Neuron (in vitro differentiated cells): ENCODE measurements around the gene NEURL3.

Experiments
- H2AFZ ChIP-seq: one replicate; pipeline ENCODE4 v1.6.1; 2013; ENCODE audit warnings: low read depth, mild to moderate bottlenecking, inconsistent platforms, low read length, moderate library complexity
- H3K27me3 ChIP-seq: one replicate; pipeline ENCODE4 v1.6.1; 2013; ENCODE audit warnings: low read length; ENCODE audit not compliant: insufficient read depth
- H3K36me3 ChIP-seq: one replicate; pipeline ENCODE4 v1.6.1; 2013; ENCODE audit warnings: low read length; ENCODE audit not compliant: insufficient read depth
- H3K4me1 ChIP-seq: one replicate; pipeline ENCODE4 v1.6.1; 2013; ENCODE audit warnings: low read length; ENCODE audit not compliant: insufficient read depth
- H3K4me3 ChIP-seq: 2 replicates; pipeline ENCODE4 v1.5.1; 2013; ENCODE audit warnings: mild to moderate bottlenecking, low read length, moderate library complexity
- H3K9me3 ChIP-seq: one replicate; pipeline ENCODE4 v1.6.1; 2013; ENCODE audit warnings: low read length

NEURL3 gene

DNA sequence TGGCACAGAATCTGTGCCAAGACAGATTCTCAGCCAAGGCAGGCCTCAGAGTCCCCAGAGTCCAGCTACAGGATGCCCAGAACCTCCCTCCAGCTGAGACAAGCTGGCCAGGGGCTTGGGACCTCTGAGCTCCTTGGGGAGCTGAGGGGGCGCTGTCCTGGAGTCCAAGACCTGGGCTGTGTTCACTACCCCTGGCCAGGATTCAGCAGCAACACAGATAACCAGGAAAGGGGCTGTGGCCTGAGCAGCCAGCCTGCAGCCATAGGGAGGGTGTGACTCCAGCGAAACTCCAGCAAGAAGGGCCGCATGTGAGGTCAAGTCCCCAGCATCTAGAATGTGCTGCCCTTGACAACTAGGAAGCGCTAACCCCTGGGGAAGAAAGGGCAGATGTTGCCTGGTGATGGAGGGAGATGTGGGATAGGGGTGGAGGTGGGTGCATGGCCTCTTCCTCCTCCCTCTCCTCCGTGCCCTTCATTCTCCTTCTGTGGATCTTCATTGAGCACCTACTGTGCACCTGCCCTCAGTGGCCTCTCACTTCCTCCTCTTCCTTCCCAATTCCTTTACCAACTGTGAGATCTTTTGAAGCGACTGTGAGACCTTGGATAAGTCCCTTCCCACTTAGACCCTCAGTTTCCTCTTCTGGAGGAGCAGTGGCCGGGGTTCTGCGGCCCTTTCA, 23.7 kb upstream of the NEURL3 start:
- H3K4me1 ChIP-seq, result peaks cover 3% of the 10 kb centered on the region
- H2AFZ ChIP-seq, result no peak overlapping the region
- H3K4me3 ChIP-seq, result no peak overlapping the region

DNA sequence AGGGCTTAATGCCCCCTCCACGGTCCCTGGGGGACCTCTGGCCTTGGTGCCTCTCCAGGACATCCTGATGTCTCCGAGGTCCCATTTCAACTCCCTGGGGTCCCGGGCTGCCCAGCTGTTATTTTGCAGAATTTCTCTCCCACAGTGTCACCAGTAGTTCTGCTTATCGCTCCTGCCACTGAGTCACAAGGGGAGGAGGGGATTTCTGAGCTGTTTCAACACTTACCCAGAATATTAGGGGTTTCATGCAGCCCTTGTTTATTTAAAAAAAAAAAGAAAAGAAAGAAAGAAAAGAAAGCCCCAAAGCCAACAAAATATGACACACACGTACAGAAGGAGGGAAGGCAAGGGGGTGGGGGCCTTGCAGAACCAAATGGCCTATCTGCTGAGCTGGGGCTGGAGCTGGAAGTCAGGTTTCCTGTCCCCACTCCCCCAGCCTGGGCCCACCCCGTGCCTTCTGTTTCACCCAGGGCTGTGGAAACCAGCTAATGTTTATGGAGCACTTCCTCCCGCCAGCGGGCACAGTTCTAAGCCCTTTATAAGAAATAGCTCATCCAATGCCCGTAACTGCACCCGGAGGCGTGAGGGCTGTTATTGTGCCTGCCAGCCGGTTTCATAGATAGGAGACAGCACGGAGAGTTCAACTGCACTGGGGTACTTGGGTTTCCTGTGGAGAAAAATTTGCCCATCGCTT, 23.0 kb upstream of the NEURL3 start:
- Histone ChIP-seq H3K4me3 (no peak overlapping the region), H3K27me3 (peaks cover 32% of the 10 kb centered on the region), H3K9me3 (no peaks in the 10 kb centered on the region), H2AFZ (no peak overlapping the region), H3K4me1 (peaks cover 3% of the 10 kb centered on the region), H3K36me3 (no peaks in the 10 kb centered on the region)

More for the DNA sequence above, 23.7 kb upstream of the NEURL3 start:
- Histone ChIP-seq H3K27me3 (peaks cover 36% of the 10 kb centered on the region), H3K9me3 (no peaks in the 10 kb centered on the region), H3K36me3 (no peaks in the 10 kb centered on the region)

DNA sequence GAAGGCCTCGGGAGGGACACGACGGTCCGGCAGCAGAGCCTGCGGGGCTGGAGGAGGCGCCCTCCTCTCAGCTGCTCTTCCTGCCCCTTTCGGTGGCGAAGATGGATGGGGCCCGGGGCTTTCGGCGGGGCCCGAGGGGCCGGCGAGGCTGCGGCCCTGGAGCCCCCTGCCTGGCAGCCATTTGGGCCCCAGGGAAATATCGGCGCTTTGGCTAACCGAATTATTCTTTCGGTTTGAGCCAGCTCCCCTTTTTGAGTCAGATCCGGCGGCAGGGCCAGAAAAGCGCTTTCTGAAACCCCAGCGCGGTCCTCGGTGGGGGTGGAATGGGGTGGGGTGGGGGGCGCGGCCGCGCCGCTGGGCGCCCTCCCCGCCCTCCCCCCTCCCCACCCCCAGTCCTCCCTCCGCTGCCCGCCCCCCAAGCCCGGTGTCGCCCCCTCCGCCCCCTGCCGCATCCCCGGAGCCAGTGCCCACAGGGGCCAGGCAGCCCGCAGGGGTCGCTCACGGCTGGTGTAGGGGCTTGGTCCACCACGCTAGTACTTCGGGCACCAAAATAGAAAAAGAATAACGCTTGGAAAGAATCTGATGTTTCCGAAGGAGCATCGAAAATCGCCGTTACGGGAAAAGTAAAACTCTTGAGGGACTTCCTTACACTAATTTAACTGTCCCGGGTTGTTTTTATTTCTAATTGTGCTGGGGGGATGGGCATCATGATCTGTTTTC, 22.3 kb upstream of the NEURL3 start:
- Histone ChIP-seq H3K9me3 (no peaks in the 10 kb centered on the region), H2AFZ (no peak overlapping the region), H3K4me3 (no peak overlapping the region), H3K27me3 (peaks cover 27% of the 10 kb centered on the region), H3K36me3 (no peaks in the 10 kb centered on the region), H3K4me1 (peaks cover 3% of the 10 kb centered on the region)

DNA sequence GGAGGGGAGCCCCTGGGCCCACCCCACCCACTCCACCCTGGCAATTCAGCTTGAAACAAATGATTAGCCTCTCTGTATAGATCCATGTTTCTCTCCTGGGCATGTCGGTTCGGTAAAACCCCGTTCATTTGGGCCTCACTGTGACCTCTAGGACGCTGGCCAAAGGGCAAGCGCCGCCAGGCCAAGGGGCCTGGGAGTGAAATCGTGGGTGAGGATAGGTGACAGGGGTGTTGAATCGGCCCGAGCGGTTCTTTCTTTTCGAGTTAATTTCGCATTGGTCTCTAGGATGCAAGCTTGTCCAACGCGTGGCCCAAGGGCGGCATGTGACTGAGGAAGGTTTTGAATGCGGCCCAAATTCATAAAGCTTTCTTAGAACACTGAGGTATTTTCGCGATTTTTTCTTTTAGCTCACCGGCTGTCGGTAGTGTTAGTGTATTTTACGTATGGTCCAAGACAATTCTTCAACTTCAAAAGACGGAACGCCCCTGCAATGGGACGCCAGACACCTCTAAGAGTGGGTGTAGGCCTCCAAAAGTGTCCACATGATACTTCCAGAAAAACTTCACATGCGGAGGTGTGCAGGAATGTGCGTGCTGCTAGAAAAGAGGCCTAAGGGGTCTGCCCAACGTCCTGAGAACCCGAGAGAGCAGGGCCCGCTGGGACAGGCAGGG, 21.6 kb upstream of the NEURL3 start:
- Histone ChIP-seq H3K27me3 (peaks cover 27% of the 10 kb centered on the region), H3K4me1 (no peaks in the 10 kb centered on the region), H3K9me3 (no peaks in the 10 kb centered on the region), H3K4me3 (no peak overlapping the region), H3K36me3 (no peaks in the 10 kb centered on the region), H2AFZ (no peak overlapping the region)

DNA sequence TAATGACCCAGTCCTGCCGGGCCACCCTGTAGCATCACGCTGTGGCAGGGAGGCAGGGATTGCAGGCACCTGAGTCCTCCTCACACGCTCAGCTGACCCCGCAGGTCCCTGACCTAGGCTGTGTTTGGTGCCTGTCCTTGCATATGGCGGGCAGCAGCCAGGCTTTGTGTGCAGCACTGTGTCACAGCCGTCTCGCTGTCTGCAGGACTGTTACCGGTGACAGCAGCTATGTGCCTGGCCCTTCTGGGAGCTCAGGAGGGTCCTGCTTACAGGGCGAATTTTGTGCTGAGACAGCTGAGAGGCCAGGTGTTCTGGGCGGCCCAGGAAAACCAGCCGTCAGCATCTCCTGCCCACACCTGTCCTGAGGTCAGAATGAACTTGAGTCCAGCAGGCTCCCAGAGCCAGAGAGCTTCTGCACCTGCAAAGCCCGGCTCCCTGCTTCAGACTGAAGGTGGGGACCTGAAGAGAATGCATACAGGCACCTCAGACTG, 21.0 kb upstream of the NEURL3 start:
- Histone ChIP-seq H3K9me3 (no peaks in the 10 kb centered on the region), H2AFZ (no peak overlapping the region), H3K4me1 (no peaks in the 10 kb centered on the region), H3K36me3 (no peaks in the 10 kb centered on the region), H3K4me3 (no peak overlapping the region), H3K27me3 (peaks cover 27% of the 10 kb centered on the region)

DNA sequence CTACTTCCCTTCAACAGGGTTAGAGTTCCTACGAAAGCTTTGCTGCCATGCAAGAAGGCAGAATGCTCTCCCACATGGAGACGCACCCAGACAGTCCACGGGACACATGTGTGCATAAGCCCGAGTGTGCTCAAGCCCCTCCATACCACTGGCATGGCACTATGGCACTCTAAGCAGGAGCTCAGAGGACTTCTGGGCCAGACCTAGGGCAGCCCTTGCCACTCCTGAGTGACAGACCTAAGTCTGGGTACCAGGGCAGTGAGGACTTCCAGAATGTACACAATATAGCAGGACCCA, 20.0 kb upstream of the NEURL3 start:
- Histone ChIP-seq H3K36me3 (no peaks in the 10 kb centered on the region), H3K4me3 (no peak overlapping the region), H3K9me3 (no peaks in the 10 kb centered on the region), H3K4me1 (no peaks in the 10 kb centered on the region), H2AFZ (no peak overlapping the region), H3K27me3 (peaks cover 26% of the 10 kb centered on the region)

DNA sequence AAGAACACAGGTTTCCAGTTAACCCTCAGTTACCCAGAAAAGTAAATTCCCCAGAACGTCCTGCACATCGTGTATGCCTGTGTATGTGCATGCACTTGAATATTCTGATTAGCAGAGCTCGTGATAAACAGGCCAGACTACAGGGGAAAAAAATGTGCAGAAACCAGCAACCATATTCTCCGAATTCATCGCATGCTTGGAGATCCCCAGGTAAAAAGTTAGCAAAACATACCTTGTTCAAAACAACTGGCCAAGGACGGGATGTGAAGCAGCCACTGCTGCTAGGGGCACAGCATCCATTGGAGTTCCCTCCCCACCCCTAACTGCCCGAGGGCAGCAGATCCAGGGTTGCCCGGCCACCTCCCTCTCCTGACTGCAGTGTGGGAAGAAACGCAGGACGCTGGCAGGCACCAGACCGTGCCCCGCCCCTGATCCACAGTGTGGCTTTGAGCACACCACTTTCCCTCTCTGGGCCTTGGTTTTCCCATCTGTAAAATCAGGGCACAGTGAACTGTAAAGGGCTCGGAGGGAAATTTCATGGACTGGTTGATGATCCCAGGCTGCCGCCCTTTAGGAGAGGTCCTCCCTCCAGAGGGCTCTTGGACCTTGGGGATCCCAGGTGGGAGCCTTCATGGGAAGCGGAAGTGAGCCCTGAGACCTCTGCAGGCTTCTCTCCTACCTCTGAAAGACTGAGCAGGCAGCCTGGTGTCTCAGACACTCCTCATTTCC, 19.5 kb upstream of the NEURL3 start:
- no peaks in the 10 kb centered on the region for H3K36me3 ChIP-seq
- H3K27me3 ChIP-seq, result peaks cover 22% of the 10 kb centered on the region
- no peaks in the 10 kb centered on the region for H3K4me1 ChIP-seq
- no peak overlapping the region for H2AFZ ChIP-seq
- no peaks in the 10 kb centered on the region for H3K9me3 ChIP-seq
- H3K4me3 ChIP-seq, result no peak overlapping the region

DNA sequence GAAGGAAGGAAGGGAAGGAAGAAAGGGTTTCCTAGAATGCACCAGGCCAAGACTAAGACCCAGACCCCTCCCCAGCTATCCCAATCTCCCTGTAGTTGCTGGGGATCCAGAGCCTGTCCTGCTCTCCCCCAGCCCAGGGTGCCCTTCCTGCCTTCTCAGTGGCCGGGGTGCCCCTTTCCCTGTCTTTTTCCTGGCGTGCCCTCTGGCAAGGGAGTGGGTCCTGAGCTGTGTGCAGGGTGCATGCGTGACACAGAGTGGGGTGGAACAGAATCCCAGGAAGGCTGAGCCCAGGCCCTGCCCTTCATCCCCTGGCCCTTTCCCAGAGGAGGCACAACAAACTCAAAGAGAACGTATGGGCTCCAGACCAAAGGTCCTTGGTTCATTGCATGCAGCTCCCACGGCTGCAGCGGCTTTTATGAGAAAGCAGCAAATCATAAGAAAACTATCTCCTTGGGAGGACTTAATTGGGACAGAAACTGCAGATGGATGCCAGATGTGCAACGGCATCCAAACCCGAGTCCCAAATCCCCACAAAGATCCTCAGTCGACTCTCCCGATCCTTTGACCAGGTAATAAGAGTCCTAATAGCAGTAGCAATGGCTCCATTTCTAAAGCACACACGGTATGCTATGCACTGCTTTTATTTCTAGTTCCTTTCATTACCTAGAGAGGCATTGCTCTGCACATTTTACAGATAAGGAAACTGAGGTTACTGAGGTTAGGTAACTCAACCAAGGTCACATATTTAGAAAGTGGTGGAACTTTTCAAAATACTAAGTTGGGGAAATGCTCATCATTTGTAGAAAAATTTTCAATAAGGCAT, 18.7 kb upstream of the NEURL3 start:
- H3K9me3 ChIP-seq, result no peaks in the 10 kb centered on the region
- H3K4me3 ChIP-seq, result no peak overlapping the region
- peaks cover 14% of the 10 kb centered on the region for H3K27me3 ChIP-seq
- no peaks in the 10 kb centered on the region for H3K4me1 ChIP-seq
- no peak overlapping the region for H2AFZ ChIP-seq
- H3K36me3 ChIP-seq, result no peaks in the 10 kb centered on the region

DNA sequence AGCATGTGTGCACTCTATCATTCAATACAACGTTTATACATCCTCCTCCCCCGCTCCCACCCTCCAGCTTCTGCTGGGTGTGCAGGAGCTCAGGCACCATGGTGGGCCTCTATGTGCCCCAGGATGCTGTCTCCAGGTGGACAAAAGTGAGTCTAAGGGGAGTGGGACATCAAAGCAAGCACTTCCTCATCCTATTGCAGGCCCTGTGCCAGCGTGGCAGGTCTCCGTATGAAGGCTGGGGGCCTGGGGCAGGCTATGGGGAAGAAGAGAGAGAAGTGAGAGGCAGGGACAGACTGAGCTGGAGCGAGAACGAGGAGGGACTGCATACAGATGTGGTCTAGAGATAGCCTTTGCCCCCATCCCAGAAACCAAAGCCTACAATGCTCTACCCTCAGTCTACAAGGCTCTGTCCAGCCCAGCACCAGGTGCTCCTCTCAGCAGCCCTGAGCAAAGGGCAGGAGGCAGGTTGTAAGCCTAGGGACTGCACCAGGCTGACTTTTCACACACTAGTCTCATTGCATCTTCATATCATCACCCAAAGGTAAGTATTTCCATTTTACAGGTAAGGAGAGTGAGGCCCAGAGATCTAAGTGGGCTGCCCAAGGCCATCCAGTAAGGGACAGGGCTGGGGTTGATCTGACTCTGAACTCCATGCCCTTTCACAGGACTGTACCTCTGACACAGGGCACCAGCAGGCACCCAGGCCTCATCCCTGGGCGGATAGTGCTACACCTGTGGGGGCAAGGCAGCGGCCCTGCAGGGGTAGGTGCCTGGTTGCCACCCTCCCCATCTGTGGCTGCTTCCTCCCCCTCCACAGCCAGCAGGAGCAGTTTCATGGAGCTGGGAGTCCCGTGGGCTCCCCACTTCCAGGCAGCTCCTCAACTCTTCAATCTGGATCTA, 17.4 kb upstream of the NEURL3 start:
- Histone ChIP-seq H2AFZ (no peak overlapping the region), H3K4me1 (no peaks in the 10 kb centered on the region), H3K9me3 (no peaks in the 10 kb centered on the region), H3K27me3 (peaks cover 12% of the 10 kb centered on the region), H3K36me3 (no peaks in the 10 kb centered on the region), H3K4me3 (no peak overlapping the region)

DNA sequence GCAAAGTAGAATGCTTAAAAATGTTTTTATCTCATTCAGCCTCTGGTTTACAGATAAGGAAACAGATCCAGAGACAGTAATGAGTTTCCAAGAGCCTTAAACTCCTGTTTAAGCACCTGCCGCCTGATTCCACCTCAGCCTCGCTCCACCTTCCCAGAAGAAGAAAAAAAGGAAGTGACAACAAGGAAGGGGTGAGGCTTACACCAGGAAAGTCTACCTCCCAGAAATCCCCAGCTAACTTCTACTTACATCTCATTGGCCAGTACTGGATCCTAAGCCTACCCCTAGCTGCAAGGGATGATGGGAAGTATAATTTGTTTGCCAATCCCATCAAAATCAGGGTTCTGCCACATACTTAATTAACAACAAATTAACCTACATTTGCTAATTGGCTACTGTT, 16.1 kb upstream of the NEURL3 start:
- Histone ChIP-seq H2AFZ (no peak overlapping the region), H3K36me3 (no peaks in the 10 kb centered on the region), H3K4me1 (no peaks in the 10 kb centered on the region), H3K27me3 (peaks cover 6% of the 10 kb centered on the region), H3K9me3 (no peaks in the 10 kb centered on the region), H3K4me3 (no peak overlapping the region)

DNA sequence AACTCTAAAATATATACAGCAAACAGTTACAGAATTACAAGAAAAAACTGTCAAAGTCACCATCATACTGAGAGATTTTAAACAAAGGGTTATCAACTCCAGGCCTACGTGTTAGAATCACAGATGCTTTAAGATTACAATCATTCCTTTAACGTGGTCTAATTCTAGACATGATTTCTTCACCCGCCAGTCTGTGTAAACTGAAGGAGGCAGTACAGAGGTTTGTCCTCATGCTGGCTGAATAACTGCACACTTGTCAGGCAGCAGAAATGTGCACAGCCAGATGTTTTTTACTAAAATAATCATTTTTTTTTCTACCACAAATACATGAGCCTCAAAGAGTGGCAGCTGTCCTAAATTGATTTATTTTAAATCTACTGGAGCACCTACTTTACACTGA, 15.5 kb upstream of the NEURL3 start:
- Histone ChIP-seq H2AFZ (no peak overlapping the region), H3K4me3 (no peak overlapping the region), H3K27me3 (peaks cover 6% of the 10 kb centered on the region), H3K9me3 (peaks cover 1% of the 10 kb centered on the region), H3K4me1 (no peaks in the 10 kb centered on the region), H3K36me3 (no peaks in the 10 kb centered on the region)
